Ascending aorta (tissue), 2 donors: ENCODE measurements around the gene CSRP2. TPM values are rescaled to one million over a fixed set of nuclear protein-coding genes. Genes with fewer than 3 reads are reported as not detected.
A peak's percentile ranks its signal among the peaks of the same experiment; 100 is the strongest.

ENCODE experiments used
- DNase-seq, 2 donors: peaks; one replicate each; pipeline ENCODE4 v3.0.0-alpha.2; 2019; ENCODE audit warnings: low spot score in 2 of 2
- H3K27ac ChIP-seq, 2 donors: fragments of 200-600 bp; sonication (generic); one replicate each; pipeline ENCODE4 v1.5.1; 2016 to 2017; ENCODE audit warnings: mild to moderate bottlenecking in 1 of 2
- H3K27me3 ChIP-seq: fragments of 200-600 bp; sonication (generic); one replicate; pipeline ENCODE4 v1.5.1; 2017
- H3K36me3 ChIP-seq, 2 donors: fragments of 200-600 bp; sonication (generic); one replicate each; pipeline ENCODE4 v1.5.1; 2016
- H3K4me1 ChIP-seq, 2 donors: fragments of 200-600 bp; sonication (generic); one replicate each; pipeline ENCODE4 v1.5.1; 2016 to 2017; ENCODE audit warnings: mild to moderate bottlenecking in 1 of 2
- H3K4me3 ChIP-seq, 2 donors: fragments of 200-600 bp; sonication (generic); one replicate each; pipeline ENCODE4 v1.5.1; 2016 to 2017; ENCODE audit warnings: mild to moderate bottlenecking in 1 of 2
- H3K9me3 ChIP-seq, 2 donors: fragments of 200-600 bp; sonication (generic); one replicate each; pipeline ENCODE4 v1.5.1; 2016
- CTCF ChIP-seq, 3 experiments: fragments of 200-600 bp in 2 of 3; fragments of 450-650 bp in 1 of 3; sonication (generic) in 2 of 3; IDR thresholded peaks; one replicate each; pipeline ENCODE4 v1.5.1; 2016 to 2019; ENCODE audit warnings: antibody characterized with exemption in 3 of 3, mild to moderate bottlenecking in 1 of 3, moderate library complexity in 1 of 3
- intact Hi-C: fragments of 100-400 bp; cut with DNase I; formaldehyde crosslinking; loops from one replicate; pipeline ENCODE4 v1.15.1; 2023
- total RNA-seq: library from RNA; depleted of rRNA; stranded (reverse); fragments of >200 nt; gene quantifications from one replicate; pipeline ENCODE4 v1.1.0, GENCODE V29; 2016

Gene CSRP2
- total RNA-seq, 1 donor from 2014 or later: 59.7 TPM

DNA sequence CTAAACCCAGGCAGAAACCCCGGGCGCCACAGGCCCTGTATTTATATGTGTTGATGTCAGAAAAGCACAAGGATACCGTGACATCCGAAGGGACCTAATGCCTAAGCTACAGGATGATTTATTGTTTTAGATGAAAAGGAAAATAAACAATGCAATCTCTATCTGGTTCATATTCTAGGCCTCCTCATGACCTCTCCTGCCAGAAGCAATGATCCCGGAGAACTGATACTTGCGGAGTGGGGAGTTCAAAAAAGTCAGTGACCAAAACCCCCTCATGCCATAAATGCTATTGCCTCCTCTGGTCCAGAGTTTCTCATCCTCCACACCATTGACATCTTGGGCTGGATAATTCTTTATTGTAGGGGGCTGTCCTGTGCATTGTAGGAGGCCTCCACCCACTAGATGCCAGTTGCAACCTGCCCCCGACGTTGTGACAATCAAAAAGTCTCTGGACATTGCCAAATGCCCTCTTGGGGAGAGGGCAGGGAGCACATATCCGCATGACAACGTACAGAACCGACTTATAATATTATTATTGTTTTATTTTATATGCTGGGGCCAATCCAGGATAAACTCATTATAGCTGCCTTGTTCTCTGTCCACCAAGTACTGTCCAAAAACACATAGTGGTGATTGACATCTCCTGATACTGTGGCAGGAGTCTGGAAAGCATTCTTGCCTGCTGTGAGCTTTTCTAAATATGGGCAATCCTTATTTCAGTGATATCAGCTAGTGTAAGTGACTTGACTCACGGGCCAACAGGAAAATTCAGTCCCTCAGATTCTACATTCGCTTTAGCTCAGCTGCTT is 1.1 kb upstream of the CSRP2 start:
- Histone ChIP-seq H3K9me3 (peaks cover 0 to 4% of the 10 kb centered on the region in 2 donors), H3K4me3 (peak overlapping the region; percentile 70 to 76), H3K36me3 (no peaks in the 10 kb centered on the region), H3K27ac (peak overlapping the region; percentile 94 to 98), H3K27me3 (no peaks in the 10 kb centered on the region), H3K4me1 (peaks cover 0 to 28% of the 10 kb centered on the region in 2 donors)
- intact Hi-C loops: loop anchor here (1.0 to 2.0 kb wide), 5 partner anchors 35 to 795 kb away; partner anchors contain the start of genes NAP1L1, OSBPL8 and ZDHHC17
- TF ChIP-seq CTCF (IDR thresholded peaks at IDR 0.05): peak in 1 of 3 experiments; percentile 9
- peak; percentile 18 to 79 for DNase-seq

GRCh38 chr12:76878099-76878898 is 520 bp downstream of the CSRP2 start:
- Histone ChIP-seq H3K4me1 (peaks cover 0 to 33% of the 10 kb centered on the region in 2 donors), H3K9me3 (no peaks in the 10 kb centered on the region), H3K27me3 (no peaks in the 10 kb centered on the region), H3K36me3 (no peaks in the 10 kb centered on the region), H3K4me3 (peak overlapping the region; percentile 70 to 76), H3K27ac (peak overlapping the region; percentile 94 to 98)
- peak in 2 of 3 experiments; percentile 16 for TF ChIP-seq CTCF (IDR thresholded peaks at IDR 0.05)
- DNase-seq: peak in 1 of 2 donors; percentile 67
- intact Hi-C loops: loop anchor here (1.0 to 2.0 kb wide), 5 partner anchors 37 to 793 kb away; partner anchors contain the start of genes NAP1L1 and ZDHHC17

- peak overlapping the region in 1 of 2 donors; percentile 27 for H3K27ac ChIP-seq
- H3K9me3 ChIP-seq: no peaks in the 10 kb centered on the region
- H3K4me3 ChIP-seq: peak overlapping the region; percentile 27 to 70
- TF ChIP-seq CTCF (IDR thresholded peaks at IDR 0.05): no peak
- H3K36me3 ChIP-seq: no peaks in the 10 kb centered on the region
- DNase-seq: no peak
- no peaks in the 10 kb centered on the region for H3K27me3 ChIP-seq
- intact Hi-C loops: no loop called here
- H3K4me1 ChIP-seq: peaks cover 0 to 33% of the 10 kb centered on the region in 2 donors
Observed at GRCh38 chr12:76876696-76877229, 2.1 kb downstream of the CSRP2 start.

- no peak for TF ChIP-seq CTCF (IDR thresholded peaks at IDR 0.05)
- Histone ChIP-seq H3K4me3 (no peak overlapping the region), H3K27me3 (no peaks in the 10 kb centered on the region), H3K27ac (peak overlapping the region; percentile 45 to 49), H3K9me3 (no peaks in the 10 kb centered on the region), H3K4me1 (peaks cover 0 to 21% of the 10 kb centered on the region in 2 donors), H3K36me3 (no peaks in the 10 kb centered on the region)
- no peak for DNase-seq
- intact Hi-C loops: no loop called here
Observed at GRCh38 chr12:76874491-76875190, 4.2 kb downstream of the CSRP2 start.

DNA sequence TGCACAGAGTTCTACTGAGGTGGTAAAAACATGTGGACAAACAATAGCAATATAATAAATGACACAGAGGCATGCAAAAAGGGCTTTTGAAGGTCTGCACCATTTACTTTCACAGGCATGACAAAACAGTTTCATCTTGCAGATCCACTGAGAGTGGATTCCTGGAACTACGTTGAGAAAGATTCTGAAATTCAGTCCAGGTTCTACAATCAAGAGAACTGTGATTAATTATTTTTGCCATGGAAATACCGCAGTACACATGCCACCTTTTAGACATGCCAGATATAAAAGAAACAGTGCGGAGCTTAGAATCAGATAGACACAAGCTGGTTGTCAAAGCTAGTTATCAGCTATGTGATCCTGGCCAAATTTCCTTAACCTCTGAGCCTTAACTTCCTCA is 4.8 kb downstream of the CSRP2 start:
- no peaks in the 10 kb centered on the region for H3K27me3 ChIP-seq
- H3K9me3 ChIP-seq: no peaks in the 10 kb centered on the region
- no peak for TF ChIP-seq CTCF (IDR thresholded peaks at IDR 0.05)
- no peaks in the 10 kb centered on the region for H3K36me3 ChIP-seq
- DNase-seq: no peak
- peaks cover 0 to 21% of the 10 kb centered on the region in 2 donors for H3K4me1 ChIP-seq
- intact Hi-C loops: no loop called here
- peak overlapping the region; percentile 45 to 49 for H3K27ac ChIP-seq
- no peak overlapping the region for H3K4me3 ChIP-seq
